ENCODE measurements around the gene SYT15.

Gene SYT15

DNA sequence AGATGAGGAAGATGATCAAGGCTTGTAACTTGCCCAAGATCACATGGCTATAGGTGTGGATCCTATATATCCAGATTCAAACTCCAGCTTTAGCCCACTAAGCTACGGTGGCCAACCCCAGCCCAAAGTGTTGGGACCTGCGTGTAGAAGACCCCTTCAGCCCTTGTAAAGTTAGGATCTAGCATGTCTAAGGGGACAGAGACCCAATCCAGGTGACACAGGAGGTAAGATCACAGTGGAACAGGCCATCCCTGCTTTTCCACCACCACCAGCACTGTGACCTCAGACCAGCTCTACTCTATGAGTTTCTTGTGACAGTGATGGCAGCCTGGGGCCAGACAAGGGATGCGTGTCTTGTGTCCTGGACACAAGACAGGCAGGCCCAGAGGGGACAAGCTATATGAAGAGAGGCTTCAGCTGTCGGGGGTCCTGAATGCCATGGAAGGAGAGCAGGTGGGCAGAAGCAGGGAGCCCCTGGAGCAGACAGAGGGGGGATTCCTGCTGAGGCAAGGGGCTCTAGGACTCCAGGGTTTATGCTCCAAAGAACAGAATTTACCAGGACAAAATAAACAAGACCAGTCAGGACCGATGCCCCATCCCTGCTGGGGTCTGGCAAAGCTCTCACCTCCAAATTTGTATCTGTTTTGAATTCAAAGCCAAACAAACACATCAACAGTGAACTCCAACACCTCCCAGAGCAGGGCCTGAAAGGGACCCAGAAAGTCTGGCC is 32.9 kb upstream of the SYT15 start:
- no peak for DNase-seq

DNA sequence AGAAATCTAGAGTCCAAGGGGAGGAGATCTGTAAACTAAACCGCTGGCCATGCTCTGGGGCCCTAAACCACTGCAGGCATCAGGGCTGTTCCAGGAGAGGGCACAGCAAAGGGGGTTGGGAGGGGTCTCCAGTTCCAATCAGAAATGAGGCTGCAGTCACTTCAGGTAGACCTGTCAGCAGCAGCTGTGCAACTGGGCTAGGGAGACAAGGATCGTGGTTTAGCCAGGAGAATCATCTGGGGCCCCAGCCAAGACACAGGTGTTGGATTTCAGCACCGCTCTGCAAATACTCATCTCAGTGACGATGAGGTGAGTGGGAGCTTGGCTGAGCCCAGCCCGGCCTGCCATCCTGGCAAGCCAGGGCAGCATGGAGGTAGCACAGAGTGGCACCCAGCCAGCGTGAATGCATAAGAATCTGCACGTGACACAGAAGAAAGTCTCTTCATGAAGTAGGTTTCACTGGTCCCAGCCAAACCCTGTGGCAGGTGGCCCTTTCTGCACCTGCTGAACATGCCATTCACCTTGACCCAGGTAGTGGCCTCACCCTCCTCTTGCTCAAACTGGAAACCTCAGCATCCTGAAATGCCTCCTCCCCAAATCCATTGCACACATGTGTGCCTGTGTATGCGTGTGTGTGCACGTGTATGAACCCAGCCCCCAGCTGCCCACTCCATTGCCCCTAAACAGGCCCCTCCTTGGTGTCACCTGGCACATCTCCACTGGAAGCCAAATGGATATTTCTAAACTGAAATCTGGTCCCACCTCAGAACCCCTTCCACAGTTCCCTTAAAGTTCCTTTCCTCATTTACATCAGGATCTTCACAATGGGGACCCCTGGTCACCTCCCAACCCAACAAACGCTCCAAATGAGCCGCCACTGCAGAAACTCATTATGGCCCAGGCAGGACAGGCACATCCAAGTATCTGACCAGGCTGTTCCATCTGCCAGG is 32.1 kb upstream of the SYT15 start:
- DNase-seq, result no peak

DNA sequence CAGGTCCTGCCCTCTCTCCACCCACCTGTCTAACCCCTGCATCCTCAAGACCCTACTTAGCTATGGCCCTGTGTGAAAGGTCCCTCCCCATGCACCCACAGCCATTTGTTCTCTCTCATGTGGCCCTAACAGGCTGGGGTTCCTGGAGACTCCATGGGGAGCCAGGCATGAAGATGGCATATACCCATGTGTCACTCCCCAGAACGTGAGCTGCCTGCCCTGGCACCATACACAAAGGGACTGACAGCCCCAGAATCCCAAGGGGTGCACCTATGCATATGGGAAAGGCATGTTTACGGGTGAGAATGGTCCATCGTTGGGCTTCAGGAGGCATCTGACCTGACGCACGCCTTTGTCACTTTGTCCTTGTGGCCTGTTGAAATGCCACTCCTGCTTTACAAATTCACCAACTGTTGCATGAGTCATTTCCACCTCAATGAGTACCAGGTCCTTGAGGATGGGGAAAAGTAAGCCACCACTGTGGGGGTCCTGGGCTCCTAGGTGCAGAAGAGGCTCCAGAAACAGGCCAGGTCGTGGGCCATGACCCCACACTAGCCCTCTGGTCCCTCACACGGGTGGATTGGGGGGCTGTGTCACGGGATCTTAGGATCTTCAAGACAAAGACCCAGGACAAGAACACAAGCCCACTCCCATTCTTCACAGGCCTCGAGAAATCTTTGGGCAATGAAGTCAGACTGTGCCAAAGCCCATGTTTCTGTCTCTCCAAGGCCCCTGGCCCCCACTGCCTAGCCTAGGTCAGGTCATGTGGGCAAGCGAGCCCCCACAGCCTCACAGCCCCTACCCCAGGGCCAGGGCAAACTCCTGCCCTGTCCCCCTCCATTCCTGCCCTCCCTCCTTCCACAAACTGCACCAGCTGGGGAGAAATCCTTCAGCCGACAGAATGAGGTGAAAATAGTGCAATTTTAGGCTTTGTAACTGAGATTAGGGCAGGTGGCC is 31.1 kb upstream of the SYT15 start:
- no peak for DNase-seq

DNA sequence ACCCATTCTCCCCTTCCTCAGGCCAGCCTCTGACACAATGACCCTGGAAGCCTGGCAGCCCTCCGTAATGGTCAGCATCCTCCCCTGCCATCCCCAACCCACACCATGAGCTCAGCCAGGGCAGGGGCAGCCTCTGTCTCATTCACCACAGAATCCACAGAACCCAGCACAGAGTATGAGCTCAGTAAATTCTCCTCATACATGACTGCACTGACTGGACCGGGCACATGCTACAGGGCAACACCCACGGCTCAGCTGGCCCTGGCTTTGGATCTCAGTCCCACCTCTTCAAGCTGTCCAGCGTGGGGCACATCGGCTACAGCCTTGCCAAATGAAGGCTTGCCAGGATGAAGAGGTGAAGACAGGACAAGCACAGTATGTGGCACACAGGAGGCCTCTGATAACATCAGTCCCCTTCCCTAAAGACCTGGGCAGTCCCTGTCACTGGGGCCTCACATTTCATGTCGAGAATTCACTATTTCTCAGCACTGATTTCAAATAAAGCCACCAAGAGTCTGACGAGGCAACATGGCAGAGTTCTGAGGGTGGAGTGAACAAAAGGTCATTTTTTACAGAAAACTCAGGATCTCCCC is 30.3 kb upstream of the SYT15 start:
- no peak for DNase-seq

DNA sequence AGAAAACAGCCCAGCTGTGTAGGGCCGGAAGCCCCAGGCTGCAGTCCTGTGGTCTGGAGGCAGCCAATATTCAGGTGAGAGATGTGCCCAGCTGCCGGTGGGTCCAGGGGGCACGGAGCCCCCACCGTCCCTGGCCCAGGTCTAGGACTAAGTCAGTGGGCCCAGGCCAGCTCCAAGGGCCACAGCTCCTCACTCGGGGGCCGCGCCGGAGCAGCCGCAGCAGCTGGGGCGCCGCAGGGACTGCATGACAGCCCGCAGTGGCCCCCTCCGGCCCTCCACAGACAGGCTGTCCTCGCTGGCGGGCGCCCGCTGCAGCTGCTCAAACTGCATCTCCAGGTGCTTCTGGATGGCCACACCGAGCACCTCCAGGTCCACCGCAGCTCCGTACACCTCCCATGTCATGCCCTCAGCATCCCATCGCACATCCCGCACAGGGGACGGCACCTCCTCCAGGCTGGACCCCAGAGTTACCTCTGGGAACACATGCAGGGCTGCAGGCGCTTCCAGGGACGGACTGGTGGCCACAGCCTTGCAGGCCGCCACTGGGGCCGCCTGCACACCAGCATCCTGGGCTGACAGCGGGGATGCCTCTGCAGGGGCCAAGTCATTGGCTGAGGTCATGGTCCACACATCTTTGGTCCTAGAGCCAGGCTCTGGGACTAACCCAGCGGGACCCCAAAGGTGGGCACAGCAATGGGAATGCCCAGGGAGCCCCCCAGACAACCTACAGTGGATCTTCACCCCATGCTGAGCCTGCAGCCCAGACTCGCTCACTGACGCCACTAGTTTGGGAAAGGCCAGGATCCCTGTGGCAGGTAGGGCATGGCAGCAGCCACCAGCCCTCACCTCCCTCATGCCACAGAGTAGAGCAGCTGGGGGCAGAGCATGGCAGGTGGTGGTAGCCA is 29.5 kb upstream of the SYT15 start:
- no peak for DNase-seq

DNA sequence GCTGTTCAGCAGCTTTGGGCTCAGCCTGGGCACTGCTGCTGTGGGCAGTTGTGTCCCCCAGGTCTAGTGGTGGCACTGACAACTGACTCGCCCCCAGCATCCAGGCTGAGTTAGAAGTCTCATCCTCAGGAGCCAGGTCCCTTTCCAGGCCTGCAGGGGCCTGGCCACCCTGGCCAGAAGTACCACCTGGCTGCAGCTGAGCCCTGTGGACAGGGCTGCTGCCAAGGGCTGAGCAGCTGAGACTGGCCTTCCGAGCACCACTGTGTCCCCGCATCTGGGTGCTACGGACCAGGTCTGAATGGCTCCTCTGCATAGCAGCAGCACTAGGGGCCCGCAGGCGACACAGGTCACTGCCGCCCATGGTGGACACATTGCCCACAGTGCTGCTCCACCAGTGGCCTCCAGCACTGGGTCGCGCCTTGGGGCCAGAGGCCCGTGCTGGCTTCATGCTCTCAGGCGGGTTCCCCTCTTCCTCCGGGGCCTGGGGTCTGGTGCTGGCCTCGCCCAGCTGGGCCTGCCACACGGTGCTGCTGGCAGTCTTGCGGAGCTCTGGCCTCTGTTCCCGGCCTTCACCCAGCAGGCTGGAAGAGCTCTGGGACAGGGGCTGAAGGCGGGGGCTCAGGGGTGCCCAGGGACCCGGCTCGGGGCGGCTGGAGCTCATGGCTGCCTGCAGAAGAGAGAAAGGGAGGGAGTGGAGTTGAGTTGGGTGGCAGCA is 28.7 kb upstream of the SYT15 start:
- no peak for DNase-seq

DNA sequence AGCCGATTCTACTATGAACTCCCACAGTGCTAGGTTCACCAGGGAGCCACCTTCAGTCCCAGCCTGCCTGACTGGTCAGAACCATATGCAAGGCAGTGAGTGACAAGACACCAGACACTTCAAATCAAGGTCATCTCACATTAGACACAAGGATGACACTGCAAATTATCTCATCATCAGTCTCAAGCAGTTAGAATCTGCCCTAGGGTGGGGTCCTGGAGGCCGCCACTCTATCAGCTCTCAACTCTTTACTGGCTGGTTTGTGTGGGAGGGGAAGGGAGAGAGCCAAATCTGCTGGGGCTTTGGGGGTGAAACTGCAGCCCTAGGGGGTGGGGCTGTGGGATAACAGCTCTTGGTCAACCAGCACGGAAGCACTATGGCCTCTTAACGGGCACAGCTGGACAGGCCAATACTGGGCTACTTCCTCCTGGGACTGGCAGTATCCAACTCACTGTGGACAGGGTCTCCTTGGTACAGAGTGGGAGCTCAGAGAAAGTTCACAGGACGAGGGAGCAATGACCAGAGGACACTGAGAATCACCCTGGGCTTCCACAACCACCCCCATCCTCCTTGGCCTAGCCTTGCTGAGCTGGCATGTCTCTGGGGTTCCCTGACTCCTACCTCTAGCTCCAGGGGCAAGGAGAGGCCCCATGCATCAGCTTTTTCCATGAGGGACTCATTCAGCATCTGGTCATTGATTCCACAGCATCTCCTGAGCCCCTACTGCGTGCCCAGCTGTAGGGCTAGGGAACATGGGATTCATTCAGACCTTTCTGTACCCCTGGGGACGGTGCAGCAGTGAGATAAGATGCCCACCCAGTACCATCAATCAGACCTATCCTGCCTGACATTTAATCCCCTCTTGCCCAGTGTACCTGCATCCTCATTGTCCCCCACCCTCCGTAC is 27.9 kb upstream of the SYT15 start:
- DNase-seq, result no peak

DNA sequence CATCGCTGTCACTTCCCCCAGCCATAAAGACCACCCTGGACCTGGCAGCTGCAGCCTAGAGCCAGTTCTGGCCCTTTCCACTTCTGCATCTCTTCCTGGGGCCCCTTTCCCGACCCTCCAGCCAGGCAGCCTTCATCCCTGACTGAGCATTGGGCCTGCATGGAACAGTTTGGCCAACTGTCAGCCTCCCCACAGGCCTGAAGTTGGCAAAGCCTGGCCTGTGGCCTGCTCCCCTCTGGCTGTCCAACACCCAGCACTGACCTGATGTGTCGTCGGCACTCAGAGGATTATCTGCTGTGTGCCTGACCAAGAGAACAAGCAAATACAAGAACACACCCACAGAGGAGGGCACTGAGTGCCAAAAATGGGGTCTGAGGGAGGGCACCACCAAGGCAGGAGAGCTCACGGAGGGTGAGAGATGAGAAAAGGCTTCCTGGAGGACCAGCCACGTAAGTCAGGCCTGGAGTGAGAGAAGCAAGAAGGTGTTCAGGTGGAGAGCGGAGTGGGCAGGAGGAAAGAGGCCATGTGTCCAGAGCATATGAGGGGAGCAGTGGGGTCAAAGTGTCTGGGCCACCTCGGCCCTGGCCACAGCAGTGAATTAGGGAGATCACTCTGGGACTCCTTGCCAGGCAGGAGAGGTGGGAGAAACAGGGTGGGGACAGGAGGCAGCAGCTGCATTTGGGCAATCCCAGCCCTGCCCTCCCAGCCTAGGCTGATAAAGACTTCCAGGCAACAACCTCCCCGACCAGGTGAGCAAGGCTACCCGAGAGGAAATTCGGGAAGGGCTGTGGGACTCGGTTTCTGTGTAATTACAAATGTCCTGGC is 27.0 kb upstream of the SYT15 start:
- DNase-seq, result no peak

DNA sequence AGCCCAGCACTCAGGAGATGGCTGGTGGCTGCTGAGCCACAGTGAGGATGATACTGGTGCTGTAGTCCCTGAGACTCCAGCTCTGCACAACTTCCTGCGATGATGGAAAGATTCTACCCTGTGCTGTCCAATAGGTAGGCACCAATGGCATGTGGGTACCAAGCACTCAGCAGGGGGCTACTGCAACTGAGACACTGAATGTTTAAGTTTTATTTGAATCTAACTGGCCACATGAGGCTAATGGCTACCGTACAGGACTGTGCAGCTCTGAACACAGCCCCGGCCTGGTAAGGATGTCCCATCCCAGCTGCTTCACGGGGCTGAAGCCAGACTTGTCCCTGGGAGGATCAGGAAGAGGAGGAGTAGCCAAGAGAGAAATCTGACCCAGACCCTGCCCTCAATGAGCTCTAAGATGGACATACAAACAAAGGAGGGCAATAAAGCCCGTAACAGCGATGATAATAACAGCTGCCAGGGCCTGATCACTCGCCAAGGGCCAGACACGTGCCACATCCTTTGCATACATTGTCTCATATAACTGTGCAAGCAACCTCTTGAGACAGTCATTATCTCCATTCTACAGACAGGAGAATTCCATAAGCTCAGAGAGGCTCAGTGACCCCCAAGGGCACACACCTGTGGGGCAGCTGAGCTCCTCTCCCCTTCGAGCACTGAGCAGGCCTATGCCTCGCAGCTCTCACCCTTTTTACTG is 26.2 kb upstream of the SYT15 start:
- DNase-seq, result no peak

DNA sequence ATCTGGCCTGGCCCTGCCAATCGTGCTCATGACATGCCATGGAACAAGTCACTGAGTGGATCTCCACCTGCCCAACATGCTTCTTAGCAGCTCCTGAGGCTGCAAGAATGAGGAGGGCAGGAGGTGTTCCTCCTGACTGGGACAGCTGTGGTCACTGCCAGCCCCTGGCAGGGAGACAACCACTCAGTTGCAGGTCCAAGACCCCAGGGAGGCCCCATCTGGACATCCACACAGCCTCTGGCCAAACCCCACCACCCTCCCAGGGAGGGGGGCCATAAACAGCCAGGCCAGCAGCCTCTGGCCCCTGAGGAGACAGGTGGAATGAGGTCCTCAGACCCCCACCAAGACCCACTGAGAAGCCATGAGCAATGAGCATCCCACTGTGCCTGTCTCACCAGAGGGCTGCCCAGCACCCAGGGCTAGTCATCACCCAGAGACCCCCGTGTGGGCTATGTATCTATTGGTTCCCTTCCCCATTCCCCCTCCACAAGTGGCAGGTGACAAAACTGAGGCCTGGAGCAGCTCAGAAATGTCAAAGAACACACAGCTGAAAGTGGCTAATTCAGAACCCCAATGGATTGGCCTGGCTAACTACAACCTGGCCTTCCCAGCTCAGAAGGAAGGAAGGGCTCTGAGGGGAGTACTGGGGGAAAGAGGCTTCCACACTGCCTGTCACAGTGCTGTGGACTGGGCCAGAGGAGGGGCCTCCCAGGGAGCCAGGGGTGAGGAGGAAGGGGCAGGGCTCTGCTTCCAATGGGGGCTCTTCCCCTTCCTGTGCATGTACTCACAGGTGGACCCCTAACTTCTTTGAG is 25.5 kb upstream of the SYT15 start:
- no peak for DNase-seq

DNA sequence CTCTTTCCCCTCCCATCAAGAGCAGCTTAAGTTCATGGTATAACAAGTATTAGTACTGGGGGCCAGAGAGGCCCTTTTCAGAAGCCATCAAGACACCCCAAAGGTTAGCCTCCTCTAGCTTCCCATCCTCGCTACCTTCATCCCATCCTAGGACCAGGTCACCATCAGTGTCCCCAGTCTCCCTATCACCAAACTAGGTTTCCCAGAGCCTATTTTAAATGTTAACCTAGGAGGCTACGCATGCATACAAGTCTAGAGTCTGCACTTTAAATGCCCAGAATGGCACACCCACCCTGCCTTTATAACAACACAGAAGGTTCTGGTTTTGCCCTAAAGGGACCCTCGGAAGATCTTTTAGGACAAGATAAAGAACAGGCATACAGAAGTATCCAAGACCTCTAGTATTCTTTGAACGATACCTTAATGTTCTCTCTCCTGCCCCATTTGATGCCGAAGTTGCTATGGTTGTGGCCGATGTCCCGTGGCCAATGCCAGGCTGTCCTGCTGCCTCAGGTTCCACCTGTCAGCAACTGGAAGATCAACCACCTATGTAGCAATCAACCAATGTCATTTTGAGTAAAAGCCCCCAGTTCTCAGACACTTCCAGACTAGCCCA is 24.7 kb upstream of the SYT15 start:
- DNase-seq, result no peak

DNA sequence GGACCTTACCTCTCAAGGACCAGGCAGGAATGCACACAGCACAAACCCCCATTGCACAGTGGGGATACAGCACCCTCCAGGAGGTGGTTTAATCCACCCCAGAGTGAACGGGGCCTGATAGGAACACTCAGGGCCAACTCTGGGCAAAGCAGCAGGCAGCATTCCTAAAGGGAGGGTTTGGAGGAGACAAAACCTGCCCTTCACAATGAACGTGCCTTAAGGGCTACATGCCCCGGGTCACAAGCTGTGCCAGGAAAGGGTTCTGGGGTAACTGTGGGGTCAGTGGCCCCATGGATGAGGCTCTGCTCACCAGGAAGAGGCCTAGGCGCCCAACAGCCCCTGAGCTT is 23.6 kb upstream of the SYT15 start:
- no peak for DNase-seq

DNA sequence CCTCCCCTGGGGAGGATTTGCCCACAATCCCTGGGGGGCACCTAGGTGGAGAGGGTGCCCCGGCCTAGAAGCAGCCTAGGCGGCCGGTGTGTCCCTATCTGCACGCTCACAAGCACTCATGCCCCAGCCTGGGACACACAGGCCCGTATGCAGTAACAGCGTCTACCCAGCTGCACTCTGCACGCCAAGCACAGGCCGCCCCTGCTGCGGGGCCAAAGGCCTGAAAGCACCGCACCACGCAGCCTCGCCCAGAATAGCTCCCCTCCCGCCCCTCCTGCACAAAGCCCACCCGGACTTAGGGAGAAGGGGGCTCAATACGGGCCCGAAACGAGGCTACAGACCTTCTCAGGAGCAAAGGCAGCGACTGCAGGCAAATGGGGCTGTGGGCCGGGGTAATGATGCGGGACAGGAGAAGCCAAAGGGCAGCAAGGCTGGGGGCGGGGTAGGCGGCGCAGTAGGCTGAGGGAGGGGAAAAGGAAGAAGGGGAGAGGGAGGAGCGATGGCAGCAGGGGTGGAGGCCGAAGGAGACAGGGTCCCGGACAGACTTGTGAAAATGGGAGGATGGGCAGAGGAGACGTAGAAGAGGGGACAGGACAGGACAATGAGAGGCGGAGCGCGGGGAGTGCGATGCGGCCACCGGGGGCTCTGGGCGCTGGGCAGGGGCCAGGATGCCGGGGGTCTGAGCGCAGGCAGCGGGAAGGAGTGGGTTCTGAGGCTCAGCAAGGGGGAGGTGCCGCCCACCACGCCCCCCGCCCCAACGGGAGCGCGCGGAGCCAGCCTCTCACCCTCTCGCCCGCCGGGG is 23.0 kb upstream of the SYT15 start:
- DNase-seq, result no peak

DNA sequence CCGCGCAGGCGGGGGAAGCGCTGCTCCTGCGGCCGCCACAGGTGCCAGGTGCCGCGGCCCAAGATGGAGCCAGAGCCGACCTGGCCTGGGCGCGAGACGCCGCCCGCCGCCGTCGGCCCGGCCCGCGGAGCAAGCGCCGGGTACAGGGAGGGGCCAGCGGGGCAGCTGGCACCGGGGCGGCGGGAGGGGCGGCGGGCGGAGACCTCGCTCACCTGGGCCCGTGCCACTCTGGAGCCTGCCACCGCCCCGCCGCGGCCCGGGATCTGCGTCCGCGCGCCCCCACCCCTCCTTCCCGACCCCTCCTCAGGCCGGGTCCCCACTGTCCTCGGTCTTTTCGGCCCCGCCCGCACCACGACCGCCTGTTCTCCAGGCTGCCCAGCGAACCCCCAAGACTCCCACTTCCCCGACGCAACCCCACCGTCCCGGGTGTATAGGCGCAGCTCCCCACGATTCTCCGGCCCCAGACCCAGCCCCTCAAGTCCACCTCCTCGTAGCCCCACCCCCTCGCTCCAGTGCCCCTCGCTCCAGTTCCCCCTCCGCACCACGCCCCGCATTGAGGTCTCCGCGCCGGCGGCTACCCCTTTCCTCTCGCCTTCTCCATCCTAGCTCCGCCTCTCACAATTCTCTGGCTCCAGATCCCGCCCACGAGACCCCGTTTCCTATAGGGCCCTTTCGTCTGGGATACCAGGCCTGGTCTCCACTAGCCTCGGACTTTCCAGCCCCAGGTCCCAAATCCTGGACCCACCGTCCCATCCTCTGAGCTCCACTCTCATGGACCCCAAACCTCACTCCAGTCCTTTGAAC is 22.2 kb upstream of the SYT15 start, which contains the start of gene GPRIN2:
Gene GPRIN2 (minus strand): TSS at position 144 of the 804 bp plus-strand sequence. CDS start 5,922 bp downstream, outside the sequence.
- DNase-seq, result no peak
